Neuronal stem cell (in vitro differentiated cells): ENCODE data around the gene STARD5.

ENCODE experiments used
- DNase-seq: peaks from one replicate; pipeline ENCODE4 v3.0.0-alpha.2; 2013; ENCODE audit warnings: low spot score
- H2AFZ ChIP-seq: one replicate; pipeline ENCODE4 v1.6.1; 2013; ENCODE audit warnings: mild to moderate bottlenecking, low read length, inconsistent platforms
- H2AK5ac ChIP-seq: 2 replicates; pipeline ENCODE4 v1.6.1; 2013; ENCODE audit warnings: low read depth, mild to moderate bottlenecking, inconsistent platforms, low read length, moderate library complexity, mixed read lengths
- H2BK120ac ChIP-seq: 2 replicates; pipeline ENCODE4 v1.6.1; 2013; ENCODE audit warnings: low read depth, mild to moderate bottlenecking, inconsistent platforms, low read length, moderate library complexity, mixed read lengths
- H2BK12ac ChIP-seq: one replicate; pipeline ENCODE4 v1.6.1; 2013; ENCODE audit warnings: low read length, inconsistent platforms
- H2BK15ac ChIP-seq: 2 replicates; pipeline ENCODE4 v1.6.1; 2013; ENCODE audit warnings: mild to moderate bottlenecking, low read length, inconsistent platforms, mixed read lengths
- H2BK5ac ChIP-seq: one replicate; pipeline ENCODE4 v1.6.1; 2013; ENCODE audit warnings: inconsistent platforms, mild to moderate bottlenecking, low read length, moderate library complexity
- H3K14ac ChIP-seq: one replicate; pipeline ENCODE4 v1.6.1; 2013; ENCODE audit warnings: low read length, inconsistent platforms
- H3K18ac ChIP-seq: 2 replicates; pipeline ENCODE4 v1.6.1; 2013; ENCODE audit warnings: low read length, inconsistent platforms
- H3K23ac ChIP-seq: 2 replicates; pipeline ENCODE4 v1.6.1; 2013; ENCODE audit warnings: low read depth, mild to moderate bottlenecking, mixed read lengths, low read length, inconsistent platforms; ENCODE audit not compliant: poor library complexity
- H3K27ac ChIP-seq: replicated peaks from 3 replicates; pipeline ENCODE4 v1.5.1; 2013; ENCODE audit warnings: low read length, inconsistent platforms
- H3K27me3 ChIP-seq, 3 experiments: 2 replicates each; pipeline ENCODE4 v1.6.1; 2013; ENCODE audit warnings: low read length in 3 of 3, mild to moderate bottlenecking in 2 of 3, inconsistent platforms in 1 of 3, low read depth in 1 of 3, mixed read lengths in 1 of 3, moderate library complexity in 1 of 3; ENCODE audit not compliant: control insufficient read depth in 3 of 3, insufficient read depth in 3 of 3
- H3K36me3 ChIP-seq, 2 donors: replicated peaks in 1 of 2; 2 replicates each; pipeline ENCODE4 v1.6.1; 2013; ENCODE audit warnings: low read length in 2 of 2; ENCODE audit not compliant: control insufficient read depth in 2 of 2, insufficient read depth in 2 of 2
- H3K4ac ChIP-seq: 2 replicates; pipeline ENCODE4 v1.6.1; 2013; ENCODE audit warnings: inconsistent platforms, mild to moderate bottlenecking, low read length, moderate library complexity
- H3K4me1 ChIP-seq, 2 donors: 1 replicate in 1 of 2; 2 replicates in 1 of 2; pipeline ENCODE4 v1.6.1; 2013; ENCODE audit warnings: low read length in 2 of 2, low read depth in 1 of 2; ENCODE audit not compliant: control insufficient read depth in 2 of 2, insufficient read depth in 1 of 2
- H3K4me2 ChIP-seq: one replicate; pipeline ENCODE4 v1.6.1; 2013; ENCODE audit warnings: mild to moderate bottlenecking, low read length, inconsistent platforms; ENCODE audit not compliant: insufficient read depth, poor library complexity, severe bottlenecking
- H3K4me3 ChIP-seq, 2 donors: 2 replicates each; pipeline ENCODE4 v1.5.1; 2013; ENCODE audit warnings: low read length in 2 of 2, mild to moderate bottlenecking in 2 of 2, inconsistent platforms in 1 of 2, moderate library complexity in 1 of 2
- H3K79me1 ChIP-seq: one replicate; pipeline ENCODE4 v1.6.1; 2013; ENCODE audit warnings: low read depth, mild to moderate bottlenecking, inconsistent platforms, low read length, moderate library complexity
- H3K9ac ChIP-seq: one replicate; pipeline ENCODE4 v1.6.1; 2013; ENCODE audit warnings: mild to moderate bottlenecking, low read depth, low read length, inconsistent platforms; ENCODE audit not compliant: poor library complexity
- H3K9me3 ChIP-seq, 2 donors: replicated peaks in 1 of 2; 2 replicates each; pipeline versions ENCODE3 to v1.6.1; 2013; ENCODE audit warnings: low read length in 2 of 2, mild to moderate bottlenecking in 2 of 2, inconsistent platforms in 1 of 2, low read depth in 1 of 2, mixed read lengths in 1 of 2, moderate library complexity in 1 of 2; ENCODE audit not compliant: control insufficient read depth in 2 of 2, insufficient read depth in 1 of 2
- H4K8ac ChIP-seq: one replicate; pipeline ENCODE4 v1.6.1; 2013; ENCODE audit warnings: low read depth, mild to moderate bottlenecking, inconsistent platforms, low read length, moderate library complexity
- H4K91ac ChIP-seq: one replicate; pipeline ENCODE4 v1.6.1; 2013; ENCODE audit warnings: low read length, low read depth, mild to moderate bottlenecking, inconsistent platforms; ENCODE audit not compliant: poor library complexity
- WGBS, 2 donors: extraction: QIAGEN DNeasy Blood & Tissue Kit; methylation state at CpG; one replicate each; pipeline ENCODE4 v1.1.7; 2013; ENCODE audit warnings: missing lambda C conversion rate in 2 of 2, mixed read lengths in 1 of 2; ENCODE audit not compliant: insufficient read length in 2 of 2, insufficient replicate concordance in 1 of 2; ENCODE audit errors: extremely low coverage in 2 of 2; 5-methylcytosine and 5-hydroxymethylcytosine counted together

Gene STARD5

DNA sequence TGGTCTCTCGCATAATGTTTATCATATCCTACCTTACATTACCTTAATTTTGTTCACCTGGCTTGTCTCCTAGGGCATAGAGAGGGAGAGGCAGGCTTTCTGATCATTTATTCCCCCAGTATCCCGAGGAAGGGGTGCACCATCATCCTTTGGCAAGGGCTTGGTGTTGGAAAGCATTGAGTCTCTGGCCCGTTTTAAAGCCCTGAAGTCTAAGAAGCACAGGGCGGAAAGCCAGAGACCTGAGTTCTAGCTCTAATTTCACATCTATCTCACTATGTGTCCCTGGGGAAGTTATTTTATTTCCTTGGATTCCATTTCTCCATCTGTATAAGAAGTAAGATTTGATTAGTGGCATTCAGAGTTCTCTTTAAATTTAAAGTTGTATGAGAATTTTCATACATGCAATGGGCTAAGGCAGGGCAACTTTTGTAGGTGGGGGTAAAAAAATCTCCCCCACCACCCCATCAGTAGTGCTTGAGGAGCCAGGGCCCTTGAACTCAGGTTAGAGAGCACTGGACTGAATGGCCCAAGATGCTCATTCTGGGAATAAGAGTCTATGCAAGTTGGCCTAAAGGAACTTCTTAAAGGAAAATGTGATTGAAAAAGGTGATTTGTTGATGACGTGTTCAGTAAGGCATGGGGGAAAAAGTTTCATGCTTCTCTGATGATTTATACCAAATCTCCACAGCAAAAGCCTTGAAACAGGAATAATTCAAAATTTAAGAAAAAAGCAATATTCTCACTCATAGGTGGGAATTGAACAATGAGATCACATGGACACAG is 40.0 kb upstream of the STARD5 start:
- no peak overlapping the region for H3K18ac ChIP-seq
- no peaks in the 10 kb centered on the region for H3K4me1 ChIP-seq
- H3K9me3 ChIP-seq: no peaks in the 10 kb centered on the region
- H2BK12ac ChIP-seq: no peak overlapping the region
- H3K23ac ChIP-seq: no peak overlapping the region
- no peak overlapping the region for H4K91ac ChIP-seq
- H2BK5ac ChIP-seq: no peak overlapping the region
- H3K36me3 ChIP-seq: no peaks in the 10 kb centered on the region
- H2AK5ac ChIP-seq: no peak overlapping the region
- no peak overlapping the region for H2BK120ac ChIP-seq
- H3K9ac ChIP-seq: no peak overlapping the region
- no peak overlapping the region for H3K4me3 ChIP-seq
- H3K4ac ChIP-seq: no peak overlapping the region
- no peak for DNase-seq
- peaks cover 0 to 4% (median 0%) of the 10 kb centered on the region in 3 experiments for H3K27me3 ChIP-seq
- H4K8ac ChIP-seq: no peak overlapping the region
- H3K79me1 ChIP-seq: no peaks in the 10 kb centered on the region
- no peak overlapping the region for H2BK15ac ChIP-seq
- no CpG with 5 or more reads among the region's 5 CpGs for WGBS, 2 donors
- no peak overlapping the region for H3K27ac ChIP-seq
- no peak overlapping the region for H3K14ac ChIP-seq
- no peak overlapping the region for H3K4me2 ChIP-seq
- H2AFZ ChIP-seq: no peak overlapping the region

DNA sequence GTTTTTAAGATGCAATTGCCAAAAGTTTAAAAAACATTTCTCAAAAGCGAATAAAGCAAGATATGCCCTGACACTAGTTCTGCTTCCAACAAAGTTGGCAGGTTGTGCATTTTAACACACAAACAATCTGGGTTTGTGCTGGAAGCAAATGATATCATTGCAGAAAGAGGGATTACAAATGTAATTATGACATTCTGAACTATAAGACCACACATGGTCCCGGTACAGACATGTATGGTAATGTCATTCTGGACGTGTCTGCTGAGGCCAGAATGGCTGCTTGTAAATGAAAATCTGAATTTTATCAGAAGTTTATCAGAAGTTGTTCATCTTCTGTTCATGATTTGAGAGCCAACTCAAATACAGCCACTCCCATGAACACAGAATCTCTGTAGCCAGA is 39.3 kb upstream of the STARD5 start:
- Histone ChIP-seq H3K9me3 (no peaks in the 10 kb centered on the region), H3K4me1 (no peaks in the 10 kb centered on the region), H3K14ac (no peak overlapping the region), H3K4me2 (no peak overlapping the region), H3K27me3 (peaks cover 0 to 4% (median 0%) of the 10 kb centered on the region in 3 experiments), H3K4ac (no peak overlapping the region), H3K4me3 (no peak overlapping the region), H3K18ac (no peak overlapping the region), H2AFZ (no peak overlapping the region), H2BK120ac (no peak overlapping the region), H3K36me3 (no peaks in the 10 kb centered on the region), H2BK12ac (no peak overlapping the region), H3K27ac (no peak overlapping the region), H4K91ac (no peak overlapping the region), H3K79me1 (no peaks in the 10 kb centered on the region), H4K8ac (no peak overlapping the region), H3K9ac (no peak overlapping the region), H3K23ac (no peak overlapping the region), H2BK5ac (no peak overlapping the region), H2AK5ac (no peak overlapping the region), H2BK15ac (no peak overlapping the region)
- DNase-seq: no peak
- no CpG with 5 or more reads among the region's 3 CpGs for WGBS, 2 donors

DNA sequence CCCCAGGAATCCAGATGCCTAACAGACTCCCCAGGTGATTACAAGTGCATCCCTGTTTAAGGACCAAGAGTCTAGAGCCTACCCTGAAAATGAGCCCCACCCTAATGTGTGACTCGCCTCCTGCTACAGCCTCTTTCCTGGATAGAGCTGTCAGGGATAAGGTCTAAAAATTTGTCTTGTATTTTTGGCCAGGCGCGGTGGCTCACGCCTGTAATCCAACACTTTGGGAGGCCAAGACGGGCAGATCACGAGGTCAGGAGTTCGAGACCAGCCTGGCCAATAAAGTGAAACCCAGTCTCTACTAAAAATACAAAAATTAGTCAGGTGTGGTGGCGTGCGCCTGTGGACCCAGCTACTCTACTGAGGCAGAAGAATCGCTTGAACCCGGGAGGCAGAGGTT is 38.8 kb upstream of the STARD5 start:
- H3K18ac ChIP-seq: no peak overlapping the region
- H3K23ac ChIP-seq: no peak overlapping the region
- H2AK5ac ChIP-seq: no peak overlapping the region
- no peak overlapping the region for H2BK12ac ChIP-seq
- no peak overlapping the region for H3K9ac ChIP-seq
- H3K14ac ChIP-seq: no peak overlapping the region
- no peaks in the 10 kb centered on the region for H3K36me3 ChIP-seq
- H4K91ac ChIP-seq: no peak overlapping the region
- no peak overlapping the region for H3K4me2 ChIP-seq
- peaks cover 0 to 4% (median 0%) of the 10 kb centered on the region in 3 experiments for H3K27me3 ChIP-seq
- H3K27ac ChIP-seq: no peak overlapping the region
- H2BK120ac ChIP-seq: no peak overlapping the region
- H3K4me1 ChIP-seq: no peaks in the 10 kb centered on the region
- no peak for DNase-seq
- no peaks in the 10 kb centered on the region for H3K9me3 ChIP-seq
- H2BK15ac ChIP-seq: no peak overlapping the region
- no peak overlapping the region for H2AFZ ChIP-seq
- no peak overlapping the region for H3K4me3 ChIP-seq
- WGBS, 2 donors: no CpG with 5 or more reads among the region's 11 CpGs
- no peaks in the 10 kb centered on the region for H3K79me1 ChIP-seq
- H4K8ac ChIP-seq: no peak overlapping the region
- H2BK5ac ChIP-seq: no peak overlapping the region
- no peak overlapping the region for H3K4ac ChIP-seq

DNA sequence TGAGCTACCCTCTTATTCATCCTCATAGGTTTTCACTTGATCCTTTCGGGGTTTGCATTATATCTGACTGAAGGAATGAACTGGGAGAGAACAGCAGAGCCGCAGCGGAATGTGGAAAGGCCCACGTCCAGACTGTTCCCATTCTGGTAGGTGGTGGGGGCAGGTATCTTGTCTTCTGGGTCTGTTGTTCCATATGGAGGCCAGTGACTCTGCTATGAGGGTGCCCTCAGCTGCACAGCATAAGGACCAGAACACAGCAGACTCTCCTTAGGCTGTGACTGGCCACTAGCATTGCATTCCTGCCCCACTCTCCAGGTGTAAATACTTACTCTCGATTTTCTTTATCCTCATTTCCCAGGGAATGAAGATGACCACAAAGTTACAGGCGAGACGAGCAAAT is 38.0 kb upstream of the STARD5 start:
- no peaks in the 10 kb centered on the region for H3K9me3 ChIP-seq
- H2BK15ac ChIP-seq: no peak overlapping the region

More for the DNA sequence above, 38.0 kb upstream of the STARD5 start:
- no peak for DNase-seq
- H3K79me1 ChIP-seq: no peaks in the 10 kb centered on the region
- H3K14ac ChIP-seq: no peak overlapping the region
- H3K27me3 ChIP-seq: peaks cover 0 to 4% (median 0%) of the 10 kb centered on the region in 3 experiments
- H3K4ac ChIP-seq: no peak overlapping the region
- no peak overlapping the region for H4K91ac ChIP-seq
- no peak overlapping the region for H3K4me3 ChIP-seq
- H2AFZ ChIP-seq: no peak overlapping the region
- no peaks in the 10 kb centered on the region for H3K4me1 ChIP-seq
- H2BK5ac ChIP-seq: no peak overlapping the region
- H3K36me3 ChIP-seq: no peaks in the 10 kb centered on the region
- WGBS, 2 donors: no CpG with 5 or more reads among the region's 7 CpGs
- H2AK5ac ChIP-seq: no peak overlapping the region
- no peak overlapping the region for H4K8ac ChIP-seq
- H3K27ac ChIP-seq: no peak overlapping the region
- H2BK12ac ChIP-seq: no peak overlapping the region
- no peak overlapping the region for H3K4me2 ChIP-seq
- H2BK120ac ChIP-seq: no peak overlapping the region
- no peak overlapping the region for H3K9ac ChIP-seq
- no peak overlapping the region for H3K18ac ChIP-seq
- no peak overlapping the region for H3K23ac ChIP-seq
